GM23338 (cell line): ENCODE results near the gene RNF181. TPM values are rescaled to one million over a fixed set of nuclear protein-coding genes. Genes with fewer than 3 reads are reported as not detected.

ENCODE experiments used
- ATAC-seq: fragments of 200-7000 bp; cut with Tn5 transposase; 3 replicates; pipeline ENCODE4 v1.9.1; 2020
- DNase-seq: peaks from one replicate; pipeline ENCODE4 v3.0.0-alpha.2; 2015; ENCODE audit warnings: low spot score
- H2AFZ ChIP-seq: fragments of 200-600 bp; sonication (generic); 2 replicates; pipeline ENCODE4 v1.8.0; 2016; ENCODE audit warnings: antibody characterized with exemption, mild to moderate bottlenecking, moderate library complexity
- H3F3A ChIP-seq: fragments of 200-600 bp; sonication (generic); replicated peaks from 2 replicates; pipeline ENCODE4 v1.8.0; 2017; ENCODE audit warnings: antibody characterized with exemption, mixed run types, low read depth
- H3K27ac ChIP-seq: fragments of 200-600 bp; sonication (generic); 2 replicates; pipeline ENCODE4 v1.6.1; 2016; ENCODE audit warnings: low read depth
- H3K27me3 ChIP-seq: fragments of 200-600 bp; sonication (generic); 2 replicates; pipeline ENCODE4 v1.8.0; 2016; ENCODE audit warnings: mild to moderate bottlenecking, mixed run types, moderate library complexity; ENCODE audit not compliant: insufficient read depth
- H3K36me3 ChIP-seq: fragments of 200-600 bp; sonication (generic); 2 replicates; pipeline ENCODE4 v1.8.0; 2016; ENCODE audit warnings: mild to moderate bottlenecking; ENCODE audit not compliant: insufficient read depth
- H3K4me1 ChIP-seq: fragments of 200-600 bp; sonication (generic); 2 replicates; pipeline ENCODE4 v1.8.0; 2016; ENCODE audit warnings: mild to moderate bottlenecking, moderate library complexity; ENCODE audit not compliant: insufficient read depth
- H3K4me2 ChIP-seq: fragments of 200-600 bp; sonication (generic); 2 replicates; pipeline ENCODE4 v1.7.1; 2017; ENCODE audit warnings: mixed run types
- H3K4me3 ChIP-seq: fragments of 200-600 bp; sonication (generic); 2 replicates; pipeline ENCODE4 v1.6.1; 2016; ENCODE audit warnings: mixed run types
- H3K79me2 ChIP-seq: fragments of 200-600 bp; sonication (generic); replicated peaks from 2 replicates; pipeline ENCODE4 v1.8.0; 2017; ENCODE audit warnings: mild to moderate bottlenecking; ENCODE audit not compliant: insufficient read depth
- H3K9me2 ChIP-seq: fragments of 200-600 bp; sonication (generic); 2 replicates; pipeline ENCODE4 v1.8.0; 2017; ENCODE audit not compliant: insufficient read depth
- H4K20me1 ChIP-seq: fragments of 200-600 bp; sonication (generic); replicated peaks from 2 replicates; pipeline ENCODE4 v1.8.0; 2017; ENCODE audit warnings: mild to moderate bottlenecking; ENCODE audit not compliant: insufficient read depth
- H3K27ac Mint-ChIP-seq: 2 replicates; pipeline ENCODE4 v1.8.0; 2020; ENCODE audit warnings: inconsistent platforms, mild to moderate bottlenecking, moderate library complexity, mixed read lengths
- H3K27me3 Mint-ChIP-seq: 3 replicates; pipeline ENCODE4 v1.8.0; 2022; ENCODE audit warnings: low read depth, mild to moderate bottlenecking, moderate library complexity, mixed read lengths, inconsistent platforms; ENCODE audit not compliant: insufficient read depth, poor library complexity
- H3K36me3 Mint-ChIP-seq: 3 replicates; pipeline ENCODE4 v1.8.0; 2021; ENCODE audit warnings: low read depth, mild to moderate bottlenecking, inconsistent platforms, moderate library complexity, mixed read lengths
- H3K4me1 Mint-ChIP-seq: 3 replicates; pipeline ENCODE4 v1.8.0; 2020; ENCODE audit warnings: mild to moderate bottlenecking, inconsistent platforms, mixed read lengths
- H3K4me3 Mint-ChIP-seq: 3 replicates; pipeline ENCODE4 v1.8.0; 2021; ENCODE audit warnings: moderate library complexity, mild to moderate bottlenecking, inconsistent platforms, mixed read lengths
- H3K9me3 Mint-ChIP-seq: 3 replicates; pipeline ENCODE4 v1.8.0; 2020; ENCODE audit warnings: moderate library complexity, mild to moderate bottlenecking, inconsistent platforms, mixed read lengths
- CREB1 ChIP-seq: fragments of 250-450 bp; sonication (Bioruptor Pico); IDR thresholded peaks from 2 replicates; pipeline ENCODE4 v1.5.0; 2020; ENCODE audit warnings: low read depth, mild to moderate bottlenecking, moderate library complexity
- EZH2 ChIP-seq: fragments of 200-600 bp; sonication (generic); IDR thresholded peaks from one replicate; pipeline ENCODE4 v1.8.0; 2017; ENCODE audit warnings: antibody characterized with exemption, mild to moderate bottlenecking, low read depth; ENCODE audit not compliant: unreplicated experiment
- EZH2phosphoT487 ChIP-seq: fragments of 200-600 bp; sonication (generic); IDR thresholded peaks from one replicate; pipeline ENCODE4 v1.8.1; 2018; ENCODE audit warnings: antibody characterized with exemption; ENCODE audit not compliant: unreplicated experiment
- NANOG ChIP-seq: IDR thresholded peaks from 2 replicates; pipeline ENCODE4 v1.6.1; 2016; ENCODE audit warnings: antibody characterized with exemption, borderline replicate concordance
- POLR2AphosphoS5 ChIP-seq: IDR thresholded peaks from 2 replicates; pipeline ENCODE4 v1.6.1; 2016; ENCODE audit warnings: antibody characterized with exemption, low read depth
- STAT1 ChIP-seq: IDR thresholded peaks from one replicate; pipeline ENCODE4 v1.6.1; 2016; ENCODE audit warnings: antibody characterized with exemption; ENCODE audit not compliant: unreplicated experiment
- ZNF331 ChIP-seq: fragments of 250-450 bp; sonication (Bioruptor Pico); IDR thresholded peaks from 2 replicates; pipeline ENCODE4 v1.5.0; 2020; ENCODE audit warnings: low read depth, mild to moderate bottlenecking, moderate library complexity
- polyA plus RNA-seq: library from polyadenylated mRNA; unstranded; fragments of >200 nt; fragmentation: Nextera tagmentation; extraction: Ambion mirVana; gene quantifications from 2 replicates; pipeline ENCODE4 v1.2.1, GENCODE V29; 2016
- total RNA-seq: library from RNA; depleted of rRNA; stranded (reverse); fragments of >200 nt; shearing (Covaris generic); gene quantifications from 2 replicates; pipeline ENCODE4 v1.2.3, GENCODE V29; 2014
- TF ChIP-seq, protein P1 (sequence below): IDR thresholded peaks from 2 replicates; pipeline ENCODE4 v1.6.1; 2016; ENCODE audit warnings: antibody characterized with exemption
- TF ChIP-seq, protein P2 (sequence below), 2 experiments: fragments of 200-600 bp in 1 of 2; sonication (generic) in 1 of 2; conservative IDR thresholded peaks; 2 replicates each; pipeline versions ENCODE4 v1.5.1 to v1.6.1; 2016 to 2017; ENCODE audit warnings: antibody characterized with exemption in 2 of 2, low read depth in 2 of 2, mild to moderate bottlenecking in 2 of 2, moderate library complexity in 1 of 2
- TF ChIP-seq, protein P3 (sequence below): IDR thresholded peaks from one replicate; pipeline ENCODE4 v1.6.1; 2018; ENCODE audit warnings: antibody characterized with exemption; ENCODE audit not compliant: unreplicated experiment

RNF181 gene
- total and polyA plus RNA-seq, 2 experiments from 2014 or later, result 114 to 260 TPM

DNA sequence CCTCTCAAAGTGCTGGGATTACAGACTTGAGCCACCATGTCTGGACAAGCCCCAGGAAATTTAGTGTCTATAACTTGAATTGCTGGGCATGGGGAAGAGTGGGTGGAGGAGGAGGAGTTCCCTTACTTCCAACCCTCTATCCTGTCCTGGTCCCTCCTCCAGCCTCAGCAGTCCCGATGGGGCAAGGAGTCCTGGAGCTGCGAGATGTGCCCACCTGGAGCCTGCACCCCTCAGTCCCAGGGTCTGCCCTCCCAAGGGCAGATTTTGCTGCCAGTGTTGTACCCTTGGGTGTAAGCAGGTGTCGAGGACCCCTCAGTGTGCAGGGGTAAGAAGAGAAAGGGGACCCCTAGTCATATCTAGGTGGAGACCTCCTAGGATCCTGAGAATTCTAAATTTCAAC, 15.3 kb upstream of the RNF181 start:
- Mint-ChIP-seq H3K27me3 (peaks cover 26% of the 10 kb centered on the region), H3K9me3 (0 out of 3 replicates have a peak, but pooled peaks cover 3% of the 10 kb centered on the region), H3K4me3 (no peak overlapping the region), H3K27ac (no peak overlapping the region), H3K36me3 (peaks cover 10% of the 10 kb centered on the region; the same call in 1 of the 3 replicates), H3K4me1 (peaks cover 35% of the 10 kb centered on the region)
- H3K27ac ChIP-seq, result no peak overlapping the region
- no peaks in the 10 kb centered on the region for H4K20me1 ChIP-seq
- H3F3A ChIP-seq, result peaks cover 10% of the 10 kb centered on the region; the same call in 1 of the 2 replicates
- H3K4me1 ChIP-seq, result peaks cover 33% of the 10 kb centered on the region
- no peak overlapping the region for H3K4me2 ChIP-seq
- H3K36me3 ChIP-seq, result no peaks in the 10 kb centered on the region
- ATAC-seq (no peak), DNase-seq (no peak)
- no peaks in the 10 kb centered on the region for H3K9me2 ChIP-seq
- H3K4me3 ChIP-seq, result no peak overlapping the region
- peaks cover 20% of the 10 kb centered on the region for H3K27me3 ChIP-seq
- H3K79me2 ChIP-seq, result no peaks in the 10 kb centered on the region
- H2AFZ ChIP-seq, result no peak overlapping the region
- TF ChIP-seq NANOG, result no peak
- no peak for TF ChIP-seq ZNF331 (CRISPR knock-in tag)
- TF ChIP-seq POLR2AphosphoS5, result no peak
- no peak for TF ChIP-seq EZH2phosphoT487
- no peak for TF ChIP-seq EZH2

DNA sequence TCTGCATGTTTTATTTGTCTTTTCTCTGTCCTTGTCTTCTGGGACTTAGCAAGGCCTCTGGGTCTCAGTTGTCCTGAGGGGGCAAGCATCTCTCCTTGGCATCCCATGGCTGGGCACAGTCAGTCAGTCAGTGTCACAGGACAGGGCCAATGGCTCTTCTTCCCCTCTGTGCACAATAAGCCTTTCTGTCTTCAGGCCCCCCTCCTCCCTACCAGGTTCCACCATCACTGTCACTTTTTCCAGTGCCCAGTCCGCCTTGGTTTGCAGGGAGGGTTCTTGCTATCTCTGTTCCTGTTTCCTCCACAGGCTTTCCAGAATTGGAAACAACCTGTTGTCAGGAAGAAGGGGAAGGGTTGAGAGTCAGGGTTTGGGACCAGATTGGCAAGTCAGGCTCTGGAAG, 13.1 kb upstream of the RNF181 start:
- DNase-seq (no peak), ATAC-seq (no peak)
- Mint-ChIP-seq H3K9me3 (0 out of 3 replicates have a peak, but pooled peaks cover 3% of the 10 kb centered on the region), H3K4me1 (peaks cover 33% of the 10 kb centered on the region), H3K27ac (no peak overlapping the region), H3K36me3 (peaks cover 10% of the 10 kb centered on the region; the same call in 1 of the 3 replicates), H3K4me3 (no peak overlapping the region), H3K27me3 (peaks cover 30% of the 10 kb centered on the region)
- H3K9me2 ChIP-seq, result no peaks in the 10 kb centered on the region
- H3F3A ChIP-seq, result peaks cover 8% of the 10 kb centered on the region; the same call in 1 of the 2 replicates
- H2AFZ ChIP-seq, result no peak overlapping the region
- H3K27me3 ChIP-seq, result peaks cover 31% of the 10 kb centered on the region
- H3K4me1 ChIP-seq, result peaks cover 30% of the 10 kb centered on the region
- H3K79me2 ChIP-seq, result no peaks in the 10 kb centered on the region
- no peaks in the 10 kb centered on the region for H3K36me3 ChIP-seq
- no peaks in the 10 kb centered on the region for H4K20me1 ChIP-seq
- H3K27ac ChIP-seq, result no peak overlapping the region
- H3K4me3 ChIP-seq, result no peak overlapping the region
- no peak overlapping the region for H3K4me2 ChIP-seq
- TF ChIP-seq, protein P1, sequence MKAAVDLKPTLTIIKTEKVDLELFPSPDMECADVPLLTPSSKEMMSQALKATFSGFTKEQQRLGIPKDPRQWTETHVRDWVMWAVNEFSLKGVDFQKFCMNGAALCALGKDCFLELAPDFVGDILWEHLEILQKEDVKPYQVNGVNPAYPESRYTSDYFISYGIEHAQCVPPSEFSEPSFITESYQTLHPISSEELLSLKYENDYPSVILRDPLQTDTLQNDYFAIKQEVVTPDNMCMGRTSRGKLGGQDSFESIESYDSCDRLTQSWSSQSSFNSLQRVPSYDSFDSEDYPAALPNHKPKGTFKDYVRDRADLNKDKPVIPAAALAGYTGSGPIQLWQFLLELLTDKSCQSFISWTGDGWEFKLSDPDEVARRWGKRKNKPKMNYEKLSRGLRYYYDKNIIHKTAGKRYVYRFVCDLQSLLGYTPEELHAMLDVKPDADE, result no peak
- TF ChIP-seq EZH2phosphoT487 (no peak), ZNF331 (CRISPR knock-in tag) (no peak), STAT1 (no peak), NANOG (no peak), EZH2 (no peak), CREB1 (CRISPR knock-in tag) (no peak)
- TF ChIP-seq, protein P2, sequence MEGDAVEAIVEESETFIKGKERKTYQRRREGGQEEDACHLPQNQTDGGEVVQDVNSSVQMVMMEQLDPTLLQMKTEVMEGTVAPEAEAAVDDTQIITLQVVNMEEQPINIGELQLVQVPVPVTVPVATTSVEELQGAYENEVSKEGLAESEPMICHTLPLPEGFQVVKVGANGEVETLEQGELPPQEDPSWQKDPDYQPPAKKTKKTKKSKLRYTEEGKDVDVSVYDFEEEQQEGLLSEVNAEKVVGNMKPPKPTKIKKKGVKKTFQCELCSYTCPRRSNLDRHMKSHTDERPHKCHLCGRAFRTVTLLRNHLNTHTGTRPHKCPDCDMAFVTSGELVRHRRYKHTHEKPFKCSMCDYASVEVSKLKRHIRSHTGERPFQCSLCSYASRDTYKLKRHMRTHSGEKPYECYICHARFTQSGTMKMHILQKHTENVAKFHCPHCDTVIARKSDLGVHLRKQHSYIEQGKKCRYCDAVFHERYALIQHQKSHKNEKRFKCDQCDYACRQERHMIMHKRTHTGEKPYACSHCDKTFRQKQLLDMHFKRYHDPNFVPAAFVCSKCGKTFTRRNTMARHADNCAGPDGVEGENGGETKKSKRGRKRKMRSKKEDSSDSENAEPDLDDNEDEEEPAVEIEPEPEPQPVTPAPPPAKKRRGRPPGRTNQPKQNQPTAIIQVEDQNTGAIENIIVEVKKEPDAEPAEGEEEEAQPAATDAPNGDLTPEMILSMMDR (conservative IDR thresholded peaks at IDR 0.05; ENCODE audit: low read depth in 2 of 2), result no peak
- TF ChIP-seq, protein P3, sequence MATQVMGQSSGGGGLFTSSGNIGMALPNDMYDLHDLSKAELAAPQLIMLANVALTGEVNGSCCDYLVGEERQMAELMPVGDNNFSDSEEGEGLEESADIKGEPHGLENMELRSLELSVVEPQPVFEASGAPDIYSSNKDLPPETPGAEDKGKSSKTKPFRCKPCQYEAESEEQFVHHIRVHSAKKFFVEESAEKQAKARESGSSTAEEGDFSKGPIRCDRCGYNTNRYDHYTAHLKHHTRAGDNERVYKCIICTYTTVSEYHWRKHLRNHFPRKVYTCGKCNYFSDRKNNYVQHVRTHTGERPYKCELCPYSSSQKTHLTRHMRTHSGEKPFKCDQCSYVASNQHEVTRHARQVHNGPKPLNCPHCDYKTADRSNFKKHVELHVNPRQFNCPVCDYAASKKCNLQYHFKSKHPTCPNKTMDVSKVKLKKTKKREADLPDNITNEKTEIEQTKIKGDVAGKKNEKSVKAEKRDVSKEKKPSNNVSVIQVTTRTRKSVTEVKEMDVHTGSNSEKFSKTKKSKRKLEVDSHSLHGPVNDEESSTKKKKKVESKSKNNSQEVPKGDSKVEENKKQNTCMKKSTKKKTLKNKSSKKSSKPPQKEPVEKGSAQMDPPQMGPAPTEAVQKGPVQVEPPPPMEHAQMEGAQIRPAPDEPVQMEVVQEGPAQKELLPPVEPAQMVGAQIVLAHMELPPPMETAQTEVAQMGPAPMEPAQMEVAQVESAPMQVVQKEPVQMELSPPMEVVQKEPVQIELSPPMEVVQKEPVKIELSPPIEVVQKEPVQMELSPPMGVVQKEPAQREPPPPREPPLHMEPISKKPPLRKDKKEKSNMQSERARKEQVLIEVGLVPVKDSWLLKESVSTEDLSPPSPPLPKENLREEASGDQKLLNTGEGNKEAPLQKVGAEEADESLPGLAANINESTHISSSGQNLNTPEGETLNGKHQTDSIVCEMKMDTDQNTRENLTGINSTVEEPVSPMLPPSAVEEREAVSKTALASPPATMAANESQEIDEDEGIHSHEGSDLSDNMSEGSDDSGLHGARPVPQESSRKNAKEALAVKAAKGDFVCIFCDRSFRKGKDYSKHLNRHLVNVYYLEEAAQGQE, result no peak
